Measurements from ENCODE around the gene PTPN7.

- no peak for TF ChIP-seq EZH2 (IDR thresholded peaks at IDR 0.05; ENCODE audit: borderline replicate concordance)
- TF ChIP-seq CTCF (IDR thresholded peaks at IDR 0.05; ENCODE audit: poor library complexity) = no peak
- no peak for TF ChIP-seq EZH2phosphoT487 (IDR thresholded peaks at IDR 0.05; ENCODE audit: low read depth, severe bottlenecking, unreplicated experiment)
These were observed 11.1 kb upstream of the PTPN7 start for GRCh38 chr1:202171292-202172014.
